DMS79 treated with DMSO at 0.1 percent for 48 hours (cell line): ENCODE results near the gene KRTAP5-11.
"Not testable (repeated sequence)": the region's sequence is repeated elsewhere in the genome, so short reads cannot be mapped to it uniquely, and the experiment has no call there.

Source experiments
- DNase-seq: peaks from one replicate; lab custom pipeline; 2025; lab: John Stamatoyannopoulos, UW

Gene KRTAP5-11

GRCh38 chr11:71582309-71582895, at the start of gene KRTAP5-11:
TSS of gene KRTAP5-11 (minus strand) at chr11:71582875. CDS start at chr11:71582837, 38 bp downstream.
- no peak for DNase-seq

GRCh38 chr11:71631551-71631950, 48.9 kb upstream of the KRTAP5-11 start:
- DNase-seq, result not testable (repeated sequence)

GRCh38 chr11:71630071-71630470, 47.4 kb upstream of the KRTAP5-11 start:
- not testable (repeated sequence) for DNase-seq

GRCh38 chr11:71628943-71629342, 46.3 kb upstream of the KRTAP5-11 start:
- not testable (repeated sequence) for DNase-seq

- DNase-seq, result not testable (repeated sequence)
These were observed 40.6 kb upstream of the KRTAP5-11 start for GRCh38 chr11:71623226-71623625.

- DNase-seq, result not testable (repeated sequence)
These were observed 39.9 kb upstream of the KRTAP5-11 start for GRCh38 chr11:71622561-71622960.

GRCh38 chr11:71615003-71615402, 32.3 kb upstream of the KRTAP5-11 start:
- peak; percentile 61 for DNase-seq

- not testable (repeated sequence) for DNase-seq
These were observed 31.8 kb upstream of the KRTAP5-11 start for GRCh38 chr11:71614366-71614917.

- DNase-seq, result not testable (repeated sequence)
These were observed 31.3 kb upstream of the KRTAP5-11 start for GRCh38 chr11:71613931-71614330.

GRCh38 chr11:71611218-71611910, 28.7 kb upstream of the KRTAP5-11 start:
- not testable (repeated sequence) for DNase-seq

GRCh38 chr11:71608272-71608671, 25.6 kb upstream of the KRTAP5-11 start:
- not testable (repeated sequence) for DNase-seq

GRCh38 chr11:71607520-71608216, 25.0 kb upstream of the KRTAP5-11 start:
- DNase-seq, result not testable (repeated sequence)

- DNase-seq, result not testable (repeated sequence)
These were observed 24.3 kb upstream of the KRTAP5-11 start for GRCh38 chr11:71606853-71607519.

- DNase-seq, result not testable (repeated sequence)
These were observed 22.3 kb upstream of the KRTAP5-11 start for GRCh38 chr11:71604798-71605488.

- DNase-seq, result not testable (repeated sequence)
These were observed 20.5 kb upstream of the KRTAP5-11 start for GRCh38 chr11:71603221-71603620.

GRCh38 chr11:71589546-71589920, 6.9 kb upstream of the KRTAP5-11 start:
- not testable (repeated sequence) for DNase-seq

GRCh38 chr11:71588822-71589545, 6.3 kb upstream of the KRTAP5-11 start:
- DNase-seq, result not testable (repeated sequence)

GRCh38 chr11:71588314-71588713, 5.6 kb upstream of the KRTAP5-11 start:
- DNase-seq, result not testable (repeated sequence)

- not testable (repeated sequence) for DNase-seq
These were observed 3.0 kb upstream of the KRTAP5-11 start for GRCh38 chr11:71585673-71586072.

- not testable (repeated sequence) for DNase-seq
These were observed 294 bp upstream of the KRTAP5-11 start for GRCh38 chr11:71582969-71583368.

- DNase-seq, result no peak
These were observed 849 bp downstream of the KRTAP5-11 start for GRCh38 chr11:71581826-71582225.
